ENCODE measurements around the gene EDN2.

EDN2 gene

DNA sequence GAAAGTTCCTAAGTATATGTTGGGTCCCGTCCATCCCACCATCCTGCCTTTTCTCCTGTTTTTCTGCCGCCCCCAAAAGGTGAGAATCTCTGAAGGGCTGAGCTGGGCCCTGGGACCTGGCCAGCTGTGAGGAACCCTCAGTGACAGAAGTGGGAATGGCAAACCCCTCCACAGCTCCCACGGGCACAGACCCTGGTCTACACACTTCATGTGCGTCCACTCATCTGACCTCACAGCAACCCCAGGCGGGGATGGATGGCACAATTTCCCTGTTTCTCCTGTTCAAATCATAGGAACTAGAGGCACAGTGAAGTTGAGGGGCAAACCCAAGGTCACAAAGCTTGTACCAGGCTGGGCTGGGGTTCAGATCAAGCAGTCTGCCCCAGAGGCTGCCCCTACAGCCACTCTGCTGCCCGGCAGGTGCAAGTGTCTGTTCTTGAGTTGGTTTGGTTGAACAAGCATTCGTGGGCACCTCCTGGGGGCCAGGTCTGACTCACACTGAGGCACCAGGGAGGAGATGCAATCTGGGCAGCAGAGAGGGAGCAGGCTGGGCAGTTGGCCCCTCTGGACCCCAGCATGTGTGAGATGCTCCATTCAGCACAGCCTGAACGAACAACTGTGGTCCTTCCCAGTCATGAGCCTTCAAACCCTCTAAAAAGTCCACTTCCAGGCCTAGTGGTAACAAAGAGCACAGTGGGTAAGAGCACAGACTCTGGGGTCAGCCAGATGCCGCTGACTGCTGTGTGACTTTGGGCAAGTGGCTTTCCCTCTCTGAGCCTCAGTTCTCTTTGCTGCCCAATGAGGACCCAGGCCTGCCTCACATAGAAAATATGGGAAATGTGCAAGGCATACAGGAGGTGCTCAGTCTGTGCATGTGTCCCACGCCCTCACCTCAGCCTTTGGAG lies 4.0 kb downstream of the EDN2 start:
- POLR2A ChIA-PET, result no interaction called here
- TF ChIP-seq, protein P1, sequence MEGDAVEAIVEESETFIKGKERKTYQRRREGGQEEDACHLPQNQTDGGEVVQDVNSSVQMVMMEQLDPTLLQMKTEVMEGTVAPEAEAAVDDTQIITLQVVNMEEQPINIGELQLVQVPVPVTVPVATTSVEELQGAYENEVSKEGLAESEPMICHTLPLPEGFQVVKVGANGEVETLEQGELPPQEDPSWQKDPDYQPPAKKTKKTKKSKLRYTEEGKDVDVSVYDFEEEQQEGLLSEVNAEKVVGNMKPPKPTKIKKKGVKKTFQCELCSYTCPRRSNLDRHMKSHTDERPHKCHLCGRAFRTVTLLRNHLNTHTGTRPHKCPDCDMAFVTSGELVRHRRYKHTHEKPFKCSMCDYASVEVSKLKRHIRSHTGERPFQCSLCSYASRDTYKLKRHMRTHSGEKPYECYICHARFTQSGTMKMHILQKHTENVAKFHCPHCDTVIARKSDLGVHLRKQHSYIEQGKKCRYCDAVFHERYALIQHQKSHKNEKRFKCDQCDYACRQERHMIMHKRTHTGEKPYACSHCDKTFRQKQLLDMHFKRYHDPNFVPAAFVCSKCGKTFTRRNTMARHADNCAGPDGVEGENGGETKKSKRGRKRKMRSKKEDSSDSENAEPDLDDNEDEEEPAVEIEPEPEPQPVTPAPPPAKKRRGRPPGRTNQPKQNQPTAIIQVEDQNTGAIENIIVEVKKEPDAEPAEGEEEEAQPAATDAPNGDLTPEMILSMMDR (IDR thresholded peaks at IDR 0.05; ENCODE audit: insufficient read depth, low read length, missing control alignments), result no peak
- CTCF ChIA-PET, result interaction anchor here (0.9 to 6.7 kb wide), 5 partner anchors 11 to 196 kb away, joined by 3 to 31 read pairs (median 7); no protein-coding TSS in a partner anchor
- no peak for DNase-seq (ENCODE audit: low read depth, low spot score)
- no peak overlapping the region for H3K4me3 ChIP-seq (ENCODE audit: low read depth, low read length)

DNA sequence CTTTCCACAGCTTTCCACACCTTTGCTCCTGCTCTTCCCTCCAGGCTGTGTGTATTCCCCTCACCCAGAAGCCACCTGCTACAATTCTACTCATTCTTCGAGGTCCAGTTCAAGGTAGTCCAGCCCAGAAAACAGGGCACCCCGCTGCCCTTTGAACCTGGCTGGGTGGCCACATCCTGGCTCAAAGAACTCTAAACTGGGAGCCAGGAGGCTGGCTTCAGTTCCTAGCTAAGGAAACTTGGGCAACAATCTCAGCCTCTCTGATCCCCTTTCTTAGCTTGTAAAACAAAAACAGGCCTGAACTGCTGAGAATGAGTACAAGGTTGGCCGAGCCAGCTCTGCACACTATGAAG lies 4.7 kb downstream of the EDN2 start:
- POLR2A ChIA-PET, result no interaction called here

DNA sequence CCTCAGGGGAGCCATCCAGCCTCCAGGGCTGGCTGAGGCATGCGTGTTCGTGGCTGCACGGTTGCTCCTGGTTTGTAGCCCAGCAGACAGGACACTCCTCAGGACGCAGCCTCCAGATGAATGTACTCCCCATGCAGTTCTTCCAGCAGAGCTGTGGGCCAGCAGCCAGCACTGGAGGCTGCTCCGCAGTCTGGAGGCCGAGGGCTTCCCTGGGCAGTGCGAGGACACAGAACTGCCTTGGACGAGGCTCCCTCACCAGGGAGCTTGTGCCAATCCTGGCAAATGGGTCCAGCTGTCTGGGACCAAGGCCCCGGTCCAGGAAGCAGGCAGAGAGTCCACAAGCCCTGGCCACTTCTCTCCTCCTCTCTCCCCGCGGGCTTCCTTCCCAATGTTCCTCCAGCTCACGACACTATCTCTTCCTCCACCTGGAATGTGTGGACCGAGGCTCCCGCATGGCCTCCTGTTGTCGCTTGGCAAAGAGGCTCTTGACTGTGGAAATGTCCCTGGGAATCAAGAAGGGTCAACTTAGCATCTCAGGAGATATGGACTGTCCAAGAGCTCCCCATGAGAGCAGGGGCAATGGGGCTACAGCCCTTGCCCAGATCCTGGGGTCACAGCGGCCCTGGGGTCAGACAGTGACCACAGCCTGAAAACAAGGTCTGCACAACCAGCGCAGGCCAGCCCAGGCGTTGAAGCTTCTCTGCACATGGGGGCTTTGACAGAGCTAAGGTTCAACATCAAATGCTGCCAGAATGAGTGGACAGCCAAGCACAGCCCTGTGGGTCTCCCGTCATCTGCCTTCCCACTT lies 5.3 kb downstream of the EDN2 start:
- CTCF ChIA-PET, result interaction anchor here (1.2 to 6.7 kb wide), 2 partner anchors 46 to 61 kb away, joined by 7 to 31 read pairs; no protein-coding TSS in a partner anchor
- TF ChIP-seq, protein P1 (IDR thresholded peaks at IDR 0.05; ENCODE audit: insufficient read depth, low read length, missing control alignments), result no peak
- DNase-seq (ENCODE audit: low read depth, low spot score), result no peak
- H3K4me3 ChIP-seq (ENCODE audit: low read depth, low read length), result no peak overlapping the region
- POLR2A ChIA-PET, result no interaction called here

More for the DNA sequence above, 4.7 kb downstream of the EDN2 start:
- no peak for DNase-seq (ENCODE audit: low read depth, low spot score)
- CTCF ChIA-PET, result interaction anchor here (1.2 to 6.7 kb wide), 2 partner anchors 47 to 62 kb away, joined by 7 to 31 read pairs; no protein-coding TSS in a partner anchor
- H3K4me3 ChIP-seq (ENCODE audit: low read depth, low read length), result no peak overlapping the region
- TF ChIP-seq, protein P1 (IDR thresholded peaks at IDR 0.05; ENCODE audit: insufficient read depth, low read length, missing control alignments), result no peak

DNA sequence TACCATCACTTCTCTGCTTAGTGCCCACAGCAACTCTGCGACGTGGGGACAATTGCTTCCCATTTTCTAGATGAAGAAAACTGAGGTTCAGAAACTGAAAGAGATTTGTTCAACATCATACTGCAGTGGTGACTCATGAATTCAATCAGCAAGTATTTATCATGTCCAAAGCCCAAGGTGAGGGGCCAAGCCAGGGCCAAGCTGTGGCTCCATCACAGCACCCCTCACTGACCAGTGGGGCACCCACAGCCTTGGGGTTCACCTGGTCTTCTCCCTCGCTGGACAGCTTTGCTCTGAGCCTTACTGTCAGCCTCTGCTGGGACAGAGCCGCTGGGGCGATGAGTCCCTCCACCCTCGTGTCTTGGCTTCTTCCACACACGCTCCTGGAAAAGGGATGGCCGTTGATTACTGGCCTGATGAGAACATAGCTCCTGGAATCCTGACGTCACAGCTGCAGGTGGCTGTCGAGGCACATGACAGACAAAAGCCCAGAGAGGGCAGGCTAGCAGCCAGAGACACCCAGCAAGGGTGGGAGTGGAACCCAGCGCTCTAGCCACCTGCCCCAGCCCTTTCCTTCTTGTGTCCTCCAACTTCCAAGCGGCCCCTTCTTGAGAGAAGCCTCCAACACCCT lies 6.2 kb downstream of the EDN2 start:
- TF ChIP-seq, protein P1 (IDR thresholded peaks at IDR 0.05; ENCODE audit: insufficient read depth, low read length, missing control alignments), result no peak
- ChIA-PET CTCF (interaction anchor here (6.7 kb wide), 1 partner anchor 45 kb away, joined by 31 read pairs; no protein-coding TSS in a partner anchor), POLR2A (no interaction called here)
- no peak for DNase-seq (ENCODE audit: low read depth, low spot score)
- H3K4me3 ChIP-seq (ENCODE audit: low read depth, low read length), result no peak overlapping the region

DNA sequence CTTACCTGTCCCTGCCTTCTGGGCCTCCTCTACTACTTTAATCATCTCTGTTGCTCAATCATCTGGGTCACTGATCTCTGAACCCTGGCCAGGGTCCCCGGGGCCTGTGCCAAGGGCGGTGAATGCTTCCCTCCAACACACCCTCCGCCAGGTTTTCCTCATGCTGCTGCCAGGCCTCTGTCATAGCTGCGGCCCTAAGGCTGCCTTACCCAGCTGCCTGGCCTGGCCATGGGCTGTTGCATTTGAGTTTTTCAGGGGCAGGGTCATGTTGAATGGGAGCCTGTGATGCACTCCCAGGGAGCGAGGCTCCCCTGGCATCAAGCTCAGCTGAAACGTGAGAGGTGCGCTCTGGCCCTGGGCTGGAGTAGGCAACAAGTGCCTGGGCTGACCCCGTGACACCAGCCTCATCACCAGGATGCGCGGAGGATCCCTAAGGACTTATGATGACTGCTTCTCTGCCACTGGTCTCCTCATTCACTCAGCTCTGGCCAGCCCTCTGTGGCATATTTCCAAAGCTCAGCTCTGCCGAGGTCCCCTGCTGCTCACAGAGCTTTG lies 7.6 kb downstream of the EDN2 start:
- ChIA-PET POLR2A (no interaction called here), CTCF (interaction anchor here (1.0 to 6.7 kb wide), 11 partner anchors 9 to 210 kb away, joined by 3 to 31 read pairs (median 5); no protein-coding TSS in a partner anchor)
- no peak for DNase-seq (ENCODE audit: low read depth, low spot score)
- TF ChIP-seq, protein P1 (IDR thresholded peaks at IDR 0.05; ENCODE audit: insufficient read depth, low read length, missing control alignments), result no peak
- no peak overlapping the region for H3K4me3 ChIP-seq (ENCODE audit: low read depth, low read length)

All from AG04449 (cell line).